HG03558 (cell line): ENCODE results near the gene CFAP54.
A peak's percentile ranks its signal among the peaks of the same experiment; 100 is the strongest.
"Not testable (repeated sequence)": the region's sequence is repeated elsewhere in the genome, so short reads cannot be mapped to it uniquely, and the experiment has no call there.

Experiments used
- ATAC-seq: cut with Tn5 transposase; IDR thresholded peaks from one replicate; pipeline ENCODE4 v1.9.1; 2021; ENCODE audit warnings: moderate number of reproducible peaks; ENCODE audit not compliant: unreplicated experiment; ENCODE audit errors: extremely low read depth

Gene CFAP54

DNA sequence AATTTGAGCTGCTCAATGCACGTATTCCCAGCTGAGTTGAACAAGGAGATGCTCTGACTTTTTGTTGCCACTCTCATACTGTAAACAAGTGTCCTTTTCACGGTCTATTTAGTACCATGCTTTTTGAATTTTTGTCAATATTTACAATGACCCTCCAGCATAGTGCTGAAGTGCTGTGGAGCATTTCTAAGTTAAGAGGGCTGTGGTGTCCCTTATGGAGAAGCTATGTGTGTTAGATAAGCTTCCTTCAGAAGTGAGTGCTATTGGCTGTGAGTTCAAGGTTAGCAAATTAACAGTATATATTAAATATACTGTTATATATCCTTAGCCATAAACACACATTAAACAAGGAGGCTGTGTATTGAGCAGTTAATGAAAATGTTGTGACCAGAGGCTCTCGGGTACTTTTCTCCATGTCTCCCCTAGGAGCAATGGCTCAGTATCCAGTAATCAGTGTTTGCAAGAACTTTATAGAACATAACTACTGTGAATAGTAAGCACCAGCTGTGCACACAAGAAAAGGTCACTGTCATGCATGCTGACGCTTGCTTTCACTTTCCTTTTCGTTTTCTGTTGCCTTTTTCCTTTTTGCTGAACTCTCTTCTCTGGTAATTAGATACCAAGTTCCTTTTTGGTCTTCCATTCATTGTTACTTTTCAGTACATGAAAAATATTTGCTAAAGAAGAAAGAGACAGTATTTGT, 230.4 kb downstream of the CFAP54 start:
- peak; percentile 95 for ATAC-seq

DNA sequence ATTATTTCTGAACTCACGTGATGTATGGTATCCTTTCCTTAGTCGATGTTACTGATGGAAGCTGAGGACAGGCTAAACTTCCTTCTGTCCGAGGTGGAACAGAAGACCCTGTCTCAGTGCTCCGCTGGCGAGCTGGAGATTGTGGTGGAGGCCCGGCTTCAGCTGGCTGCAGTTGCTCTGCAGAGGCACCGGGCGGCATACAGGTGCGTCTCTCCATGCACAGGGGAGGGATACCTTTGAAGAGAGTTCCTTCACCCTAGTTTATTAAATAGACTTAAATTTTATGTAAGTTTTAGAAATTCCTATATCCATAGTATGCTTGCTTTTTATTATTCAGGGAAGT, 231.0 kb downstream of the CFAP54 start:
- peak; percentile 41 for ATAC-seq

DNA sequence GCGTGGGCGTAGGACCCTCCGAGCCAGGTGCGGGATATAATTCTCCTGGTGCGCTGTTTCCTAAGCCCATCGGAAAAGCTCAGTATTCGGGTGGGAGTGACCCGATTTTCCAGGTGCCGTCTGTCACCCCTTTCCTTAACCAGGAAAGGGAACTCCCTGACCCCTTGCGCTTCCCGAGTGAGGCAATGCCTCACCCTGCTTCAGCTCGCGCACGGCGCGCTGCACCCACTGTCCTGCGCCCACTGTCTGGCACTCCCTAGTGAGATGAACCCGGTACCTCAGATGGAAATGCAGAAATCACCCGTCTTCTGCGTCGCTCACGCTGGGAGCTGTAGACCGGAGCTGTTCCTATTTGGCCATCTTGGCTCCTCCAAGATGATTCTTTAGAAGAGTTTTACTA, 240.1 kb downstream of the CFAP54 start:
- not testable (repeated sequence) for ATAC-seq

DNA sequence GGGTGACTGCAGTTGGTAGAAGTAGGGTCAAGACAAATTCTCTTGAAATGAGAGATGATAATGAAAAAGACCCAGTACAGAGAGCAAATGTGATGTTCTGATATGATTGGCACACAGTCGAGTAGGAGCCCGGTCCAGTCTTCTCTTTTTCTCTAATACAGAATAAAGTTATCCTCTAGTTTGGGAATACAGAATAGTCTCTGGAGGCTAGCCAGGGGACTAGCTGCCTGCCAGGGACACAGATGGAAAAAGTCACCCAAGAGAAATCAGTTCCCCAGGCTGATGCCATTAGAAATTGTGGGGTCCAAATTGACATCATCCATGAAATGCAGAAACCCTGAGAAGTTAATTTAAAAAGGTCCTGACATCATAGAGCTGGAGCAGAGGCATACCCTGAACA, 240.5 kb downstream of the CFAP54 start:
- no peak for ATAC-seq

DNA sequence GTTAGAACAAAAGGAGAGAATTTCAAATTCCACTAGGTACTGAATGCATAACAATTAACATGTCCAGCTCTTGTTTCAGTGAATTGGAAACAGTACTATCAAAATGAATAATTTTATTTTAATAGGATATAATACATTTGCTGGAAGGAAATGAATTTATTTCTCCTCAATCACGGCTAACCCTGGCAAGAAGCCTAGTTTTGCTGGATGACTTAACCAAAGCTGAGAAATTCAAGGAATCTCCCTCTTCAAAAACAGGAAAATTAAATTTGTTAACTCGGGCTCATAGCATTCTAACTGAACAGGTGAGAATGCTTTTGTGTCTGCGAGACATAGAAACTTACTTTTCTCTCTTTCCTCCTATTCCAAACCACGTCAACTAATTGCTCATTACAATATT, 254.2 kb downstream of the CFAP54 start:
- ATAC-seq, result no peak

DNA sequence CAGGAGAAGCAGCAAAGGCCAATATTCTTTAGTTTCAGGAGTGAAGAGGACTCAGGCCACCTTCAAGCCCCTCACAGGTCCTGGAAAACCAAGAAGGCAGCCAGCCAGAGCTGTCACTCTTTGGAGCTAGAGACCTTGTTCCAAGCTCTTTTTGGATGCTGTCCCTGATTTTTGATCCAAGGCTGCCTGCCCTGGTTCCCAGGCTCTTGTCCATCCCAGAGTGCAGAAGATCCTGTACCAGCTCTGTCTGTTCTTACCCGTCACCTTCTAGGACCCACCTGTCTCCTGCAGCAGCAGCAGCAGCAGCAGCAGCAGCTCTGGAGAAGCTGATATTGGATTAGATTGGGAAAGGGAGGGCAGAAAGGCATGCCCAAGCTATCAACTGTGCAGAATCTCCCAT, 260.6 kb downstream of the CFAP54 start:
- ATAC-seq, result no peak

DNA sequence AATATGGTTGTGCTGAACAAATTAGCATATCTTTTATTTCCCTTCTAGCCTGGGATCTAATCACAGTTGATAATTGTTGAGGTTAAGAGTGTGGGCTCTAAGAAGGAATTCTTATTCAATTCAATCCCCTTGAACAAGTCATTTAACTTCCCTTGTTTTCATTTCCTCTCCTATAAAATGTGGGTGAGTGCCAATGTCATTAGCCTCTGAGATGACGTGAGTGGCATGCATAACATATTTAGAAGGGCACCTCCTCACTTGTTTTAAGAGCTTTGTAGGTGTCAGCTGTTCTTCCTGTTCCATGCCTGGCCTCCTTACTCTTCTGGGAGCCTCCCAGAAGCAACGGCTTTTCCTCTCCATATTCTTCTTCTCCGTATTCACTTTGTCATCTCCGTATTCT, 262.2 kb downstream of the CFAP54 start:
- no peak for ATAC-seq

DNA sequence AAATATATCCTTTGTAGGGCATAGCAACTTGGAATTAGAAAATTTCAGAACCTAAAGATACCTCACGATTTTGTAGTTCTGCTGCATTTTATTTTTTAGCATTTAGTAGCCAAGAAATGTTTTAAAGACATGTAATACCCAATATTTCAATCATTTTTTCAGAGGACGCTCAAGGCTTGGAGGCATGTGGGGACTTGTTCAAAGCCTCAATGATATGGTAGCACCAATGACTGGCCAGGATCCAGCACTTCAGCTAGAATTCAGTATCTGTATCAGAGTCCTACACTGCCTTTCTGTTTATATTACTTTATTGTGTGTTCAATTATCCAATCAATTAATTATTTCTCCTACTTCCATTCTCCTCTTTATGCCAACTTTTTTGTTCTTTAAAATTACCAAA, 262.8 kb downstream of the CFAP54 start:
- ATAC-seq, result no peak

DNA sequence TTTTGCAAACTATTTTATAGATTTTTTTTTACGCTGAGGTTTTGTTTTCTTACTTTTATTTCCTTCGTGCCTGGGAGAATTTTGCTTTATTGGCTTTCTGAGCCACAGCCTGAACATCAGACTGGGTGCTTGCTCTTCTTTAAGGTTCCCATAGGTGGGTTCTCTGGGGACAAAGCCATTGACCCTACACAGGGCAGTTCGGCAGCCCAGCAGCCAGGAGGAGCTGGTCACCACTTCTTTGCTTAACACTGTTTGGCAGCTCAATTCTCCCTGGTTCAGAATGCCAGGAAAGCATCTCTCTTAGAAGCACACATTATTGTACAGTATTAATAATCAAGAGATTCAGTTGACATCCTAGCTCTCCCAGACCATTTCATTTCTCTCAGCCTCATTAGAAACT, 276.9 kb downstream of the CFAP54 start:
- no peak for ATAC-seq

DNA sequence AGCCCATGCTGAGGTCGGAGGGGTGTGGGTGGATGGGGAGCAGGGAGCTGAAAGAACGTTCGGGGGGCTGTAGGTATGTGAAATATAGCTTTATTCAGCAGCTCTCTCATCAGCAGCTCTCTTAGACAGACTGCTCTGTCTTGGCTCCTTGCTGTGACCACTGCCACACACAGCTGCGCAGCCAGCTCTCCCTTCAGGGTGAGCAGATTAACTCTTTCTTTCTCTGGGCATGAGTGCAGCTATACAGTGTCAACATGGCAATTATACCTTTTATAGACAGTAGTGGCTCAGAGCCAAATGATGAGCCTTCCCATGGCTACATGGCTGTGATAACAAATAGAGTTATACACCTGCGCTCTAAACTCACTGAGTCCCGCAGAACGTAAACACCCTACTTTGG, 280.0 kb downstream of the CFAP54 start:
- ATAC-seq, result no peak

DNA sequence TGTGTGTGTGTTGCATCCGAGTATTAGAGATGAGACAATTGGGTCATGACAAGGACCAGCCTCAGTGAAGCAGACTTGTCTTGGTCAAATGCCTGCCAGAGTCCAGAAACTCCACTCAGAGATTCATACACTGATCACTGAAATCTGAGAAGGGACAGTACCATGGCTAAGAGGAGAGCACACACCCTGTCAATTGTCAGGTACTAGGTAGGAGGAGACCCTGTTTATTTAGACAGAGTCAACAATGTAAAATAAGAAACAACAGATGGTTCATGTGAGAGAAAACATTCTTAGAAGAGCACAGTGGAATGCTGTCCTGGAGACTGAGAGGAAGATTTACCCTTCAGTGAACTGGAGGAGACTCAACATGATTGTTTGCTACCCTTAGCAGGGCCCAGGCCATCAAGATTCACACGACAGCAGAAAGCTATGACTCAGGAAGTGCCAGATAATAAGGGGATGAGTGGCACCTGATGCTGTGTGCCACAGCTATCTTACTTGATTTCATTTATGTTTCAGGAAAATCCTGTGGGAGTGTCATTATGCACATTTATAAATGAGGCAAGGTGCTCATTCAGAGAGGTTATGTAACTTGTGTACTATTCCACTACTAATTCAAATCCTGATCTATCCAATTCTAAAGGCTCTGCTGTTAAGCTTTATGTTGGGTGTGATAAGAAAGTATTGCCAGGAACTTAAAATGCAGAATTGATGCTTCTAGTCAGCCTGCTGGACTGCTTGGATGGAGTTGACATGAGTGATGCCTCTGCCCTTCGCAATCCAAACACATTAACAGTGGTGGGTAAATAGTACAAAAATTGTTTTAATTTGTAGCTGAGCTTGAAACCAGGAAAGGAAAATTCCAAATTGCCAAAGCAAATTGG, 281.1 kb downstream of the CFAP54 start:
- ATAC-seq, result no peak

DNA sequence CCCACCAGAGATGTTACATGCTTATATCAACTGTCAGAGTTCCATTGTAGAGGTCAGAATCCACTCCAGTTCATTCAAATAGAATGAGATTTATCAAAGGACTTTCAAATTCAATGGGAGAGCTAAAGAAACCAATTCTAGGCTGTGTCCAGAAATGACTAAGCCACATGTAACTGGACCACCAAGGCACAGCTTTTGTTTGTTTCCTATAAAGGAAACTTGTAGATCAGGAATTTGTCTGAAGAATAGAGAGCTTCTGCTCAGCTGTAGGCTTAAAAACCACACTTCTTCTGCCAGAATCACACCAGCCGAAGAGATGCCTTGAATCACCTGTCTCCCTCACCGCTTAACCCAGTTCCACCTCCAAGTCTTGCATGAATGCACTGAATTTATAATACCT, 283.7 kb downstream of the CFAP54 start:
- no peak for ATAC-seq

DNA sequence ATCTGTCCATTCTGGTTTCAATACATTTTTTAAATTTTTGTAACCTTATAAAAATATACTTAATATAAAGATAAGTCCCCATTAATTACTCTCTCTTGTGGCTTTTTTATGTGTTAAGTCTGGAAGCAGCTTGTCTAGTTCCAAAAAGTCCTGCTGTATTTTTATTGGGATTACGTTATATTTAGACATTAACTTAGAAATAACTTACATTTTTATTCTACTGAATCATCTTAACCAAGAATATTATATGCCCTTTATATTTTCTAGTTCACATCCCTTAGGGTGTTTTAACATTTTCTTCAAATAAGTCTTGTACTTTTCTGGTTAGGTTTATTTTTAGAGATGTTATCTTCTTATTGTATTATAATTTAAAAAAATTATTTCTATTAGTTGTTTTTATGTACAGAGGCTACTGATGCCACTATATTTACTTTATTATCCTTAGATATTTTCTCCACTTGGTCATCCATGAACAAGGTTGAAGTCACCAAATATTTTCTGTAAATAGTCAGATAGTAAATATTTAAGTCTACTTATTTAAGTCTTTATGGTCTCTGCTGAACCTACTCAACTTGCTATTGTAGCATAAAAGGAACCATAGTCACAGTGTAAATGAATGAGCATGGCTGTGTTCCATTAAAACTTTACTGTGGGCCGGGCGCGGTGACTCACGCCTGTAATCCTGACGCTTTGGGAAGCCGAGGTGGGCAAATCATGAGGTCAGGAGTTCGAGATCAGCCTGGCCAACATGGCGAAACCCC, 285.3 kb downstream of the CFAP54 start:
- no peak for ATAC-seq

DNA sequence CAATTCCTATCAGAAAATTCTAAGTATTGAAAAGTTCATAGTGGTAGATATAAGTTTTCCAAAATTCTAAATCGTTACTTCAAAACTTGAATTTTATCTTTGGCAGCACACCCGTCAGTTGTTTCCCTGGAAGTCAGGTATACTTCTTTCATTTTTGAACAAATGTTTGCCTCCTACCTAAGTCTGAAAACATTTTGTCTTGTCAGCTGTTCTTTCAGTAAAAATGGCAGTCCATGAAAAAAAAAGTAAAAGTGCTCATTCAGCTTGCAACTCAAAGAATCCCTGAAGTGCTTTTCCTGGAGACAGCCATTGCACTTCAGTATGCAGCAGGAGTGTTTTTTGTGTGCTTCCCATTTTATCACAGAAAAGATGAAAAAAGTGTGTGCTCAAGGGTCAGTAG, 287.5 kb downstream of the CFAP54 start:
- ATAC-seq, result no peak

DNA sequence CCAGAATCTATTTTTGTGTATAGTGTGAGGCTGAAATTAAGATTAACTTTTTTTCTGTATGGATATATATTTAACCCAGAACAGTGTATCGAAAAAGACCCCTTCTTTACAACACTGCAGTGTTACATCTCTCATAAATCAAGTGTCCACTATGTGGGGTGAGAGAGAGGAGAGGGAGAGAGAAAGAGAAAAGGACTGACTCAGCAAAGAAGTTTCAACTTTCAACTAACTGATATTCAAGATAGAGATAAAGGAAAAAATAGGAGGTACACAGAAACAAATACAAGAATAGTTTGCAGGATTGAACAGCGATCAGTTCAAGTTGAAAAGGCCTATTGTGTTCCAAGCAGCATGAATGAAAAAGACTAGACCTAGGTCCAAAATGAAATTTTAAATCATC, 291.0 kb downstream of the CFAP54 start:
- ATAC-seq, result no peak

DNA sequence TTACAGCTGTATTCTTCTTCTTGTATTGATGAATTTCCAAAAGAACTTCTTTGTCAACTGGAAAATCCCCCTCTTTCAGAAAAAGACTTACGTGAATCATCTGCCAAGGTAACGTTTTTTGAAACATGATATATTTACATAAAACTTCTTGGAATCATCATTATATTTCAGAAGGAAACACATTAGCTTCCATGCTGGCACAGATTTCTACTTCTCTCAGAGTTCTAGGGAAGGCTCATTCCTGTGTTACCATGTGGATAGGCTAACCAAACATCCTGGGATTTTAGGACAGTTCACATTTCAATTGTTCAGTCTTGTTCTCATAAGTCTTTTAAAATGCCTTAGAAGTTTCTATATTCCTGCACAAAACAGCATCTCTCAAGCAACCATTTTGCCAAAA, 297.4 kb downstream of the CFAP54 start:
- ATAC-seq, result no peak

DNA sequence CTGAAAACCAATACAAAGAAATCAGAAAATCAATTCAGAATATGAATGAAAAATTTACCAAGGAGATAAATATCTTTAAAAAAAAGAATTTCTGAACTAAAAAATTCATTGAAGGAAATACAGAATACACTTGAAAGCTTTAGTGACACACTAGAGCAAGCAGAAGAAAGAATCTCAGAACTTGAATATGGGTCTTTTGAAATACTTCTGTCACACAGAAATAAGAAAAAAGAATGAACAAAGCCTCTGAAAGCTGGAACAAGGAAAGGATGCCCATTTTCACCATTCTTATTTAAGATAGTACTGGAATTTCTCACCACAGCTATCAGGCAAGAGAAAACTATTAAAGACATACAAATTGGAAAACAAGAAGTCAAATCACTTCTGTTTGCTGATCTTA, 314.6 kb downstream of the CFAP54 start:
- no peak for ATAC-seq

DNA sequence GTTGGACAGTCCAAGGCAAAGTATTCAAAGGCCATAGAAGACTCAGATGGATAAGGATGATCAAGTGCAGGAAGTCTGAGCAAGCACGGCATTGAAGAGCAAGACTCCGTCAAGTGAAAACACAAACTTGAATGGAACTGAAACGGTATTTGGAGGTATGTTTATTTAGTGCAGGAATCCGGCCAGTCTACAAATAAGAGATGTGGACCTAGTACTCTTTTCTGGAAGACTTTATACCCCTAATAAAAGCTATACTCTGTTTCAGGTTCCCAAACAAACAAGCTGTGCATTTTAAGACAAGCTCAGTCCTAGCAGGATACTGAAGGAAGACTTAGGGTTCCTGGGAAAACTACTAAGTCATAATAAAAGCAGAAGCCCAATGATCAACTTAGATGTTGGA, 316.9 kb downstream of the CFAP54 start:
- no peak for ATAC-seq

DNA sequence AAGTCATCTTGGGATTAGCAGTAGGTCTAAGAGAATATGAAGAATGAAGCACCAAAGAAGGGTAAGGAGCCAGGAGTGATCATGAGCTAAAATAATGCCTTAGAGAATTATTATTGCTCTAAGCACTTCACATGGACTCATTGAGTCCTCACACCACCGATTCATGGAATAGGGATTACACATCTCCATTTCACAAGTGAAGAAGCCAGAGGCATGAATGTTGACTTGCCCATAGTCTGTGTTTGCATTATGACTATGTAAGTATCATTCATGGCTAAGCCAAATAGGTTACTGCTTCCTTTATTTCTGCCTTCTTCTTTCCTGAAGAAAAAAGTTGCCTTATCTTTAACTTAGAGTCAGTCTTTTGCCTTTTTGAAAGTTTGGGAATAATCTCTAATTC, 318.4 kb downstream of the CFAP54 start:
- no peak for ATAC-seq

DNA sequence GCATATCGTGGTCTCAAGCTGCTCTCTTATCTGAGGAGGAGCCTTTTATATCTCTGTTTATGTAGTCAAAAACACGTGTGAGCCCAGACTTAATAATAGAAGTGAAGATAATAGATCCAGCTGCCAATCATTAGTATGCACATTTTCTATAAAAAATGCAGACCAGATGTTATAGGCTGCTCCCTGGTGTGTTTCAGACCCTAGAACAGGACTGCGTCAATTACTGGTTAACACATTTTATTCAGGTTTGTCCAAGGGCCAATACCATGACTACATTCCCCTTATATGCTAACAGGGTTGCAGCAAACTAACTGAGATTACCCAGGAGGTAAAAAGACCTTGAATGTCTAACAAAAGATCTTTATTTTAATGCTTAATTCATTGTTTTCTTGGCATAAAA, 319.2 kb downstream of the CFAP54 start:
- no peak for ATAC-seq

DNA sequence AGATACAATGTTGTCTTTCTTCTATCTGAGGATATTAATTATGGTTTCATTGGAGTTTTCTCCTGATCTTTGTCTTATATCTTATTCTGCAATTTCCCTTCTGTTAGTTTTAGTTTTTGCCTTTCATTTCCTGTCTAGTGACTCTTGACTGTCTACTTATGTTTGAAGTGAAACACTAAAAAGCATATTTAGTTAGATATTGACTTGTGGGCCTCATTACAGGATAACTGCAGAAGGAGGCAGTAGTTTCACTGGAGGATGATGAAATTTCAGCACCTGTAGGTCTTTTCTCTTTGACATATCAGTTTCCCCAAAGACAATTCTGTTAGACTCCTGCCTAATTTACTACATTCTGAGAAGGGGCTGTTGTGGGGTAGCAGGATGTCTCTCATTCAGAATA, 320.1 kb downstream of the CFAP54 start:
- ATAC-seq, result no peak
